DND-41 (cell line): ENCODE data around the gene NDUFA13.

Source experiments
- EZH2 ChIP-seq: IDR thresholded peaks from 3 replicates; pipeline ENCODE4 v1.6.1; 2012; ENCODE audit warnings: borderline replicate concordance, low read depth, mild to moderate bottlenecking, moderate library complexity, low read length, inconsistent platforms; ENCODE audit not compliant: severe bottlenecking
- TF ChIP-seq, protein P1 (sequence below): IDR thresholded peaks from 2 replicates; pipeline ENCODE4 v1.5.1; 2012; ENCODE audit warnings: borderline replicate concordance, low read length, moderate library complexity, mild to moderate bottlenecking; ENCODE audit not compliant: poor library complexity, severe bottlenecking; ENCODE audit errors: extremely low read depth

DNA sequence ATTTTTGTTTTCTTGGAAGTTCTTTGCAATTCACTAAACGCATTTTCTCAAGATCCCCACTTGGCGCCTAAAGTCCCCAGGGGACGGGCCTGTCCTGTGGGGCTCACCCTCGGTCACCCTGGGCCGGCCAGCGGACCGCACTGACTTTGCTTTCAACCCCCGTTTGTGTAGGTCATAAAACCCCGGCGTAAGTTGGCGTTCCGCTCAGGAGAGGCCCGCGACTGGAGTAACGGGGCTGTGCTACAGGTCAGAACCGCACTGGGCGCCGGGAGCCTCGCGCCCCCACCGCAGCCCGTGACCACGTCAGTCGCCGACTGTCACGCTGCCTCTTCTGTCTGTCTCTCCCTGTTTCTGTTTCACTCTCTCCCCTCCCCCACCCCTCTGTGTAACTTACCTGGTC lies 14.2 kb upstream of the NDUFA13 start:
- TF ChIP-seq, protein P1, sequence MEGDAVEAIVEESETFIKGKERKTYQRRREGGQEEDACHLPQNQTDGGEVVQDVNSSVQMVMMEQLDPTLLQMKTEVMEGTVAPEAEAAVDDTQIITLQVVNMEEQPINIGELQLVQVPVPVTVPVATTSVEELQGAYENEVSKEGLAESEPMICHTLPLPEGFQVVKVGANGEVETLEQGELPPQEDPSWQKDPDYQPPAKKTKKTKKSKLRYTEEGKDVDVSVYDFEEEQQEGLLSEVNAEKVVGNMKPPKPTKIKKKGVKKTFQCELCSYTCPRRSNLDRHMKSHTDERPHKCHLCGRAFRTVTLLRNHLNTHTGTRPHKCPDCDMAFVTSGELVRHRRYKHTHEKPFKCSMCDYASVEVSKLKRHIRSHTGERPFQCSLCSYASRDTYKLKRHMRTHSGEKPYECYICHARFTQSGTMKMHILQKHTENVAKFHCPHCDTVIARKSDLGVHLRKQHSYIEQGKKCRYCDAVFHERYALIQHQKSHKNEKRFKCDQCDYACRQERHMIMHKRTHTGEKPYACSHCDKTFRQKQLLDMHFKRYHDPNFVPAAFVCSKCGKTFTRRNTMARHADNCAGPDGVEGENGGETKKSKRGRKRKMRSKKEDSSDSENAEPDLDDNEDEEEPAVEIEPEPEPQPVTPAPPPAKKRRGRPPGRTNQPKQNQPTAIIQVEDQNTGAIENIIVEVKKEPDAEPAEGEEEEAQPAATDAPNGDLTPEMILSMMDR, result no peak
- TF ChIP-seq EZH2, result no peak
